Measurements from ENCODE around the gene ZNF292.
"Not testable (repeated sequence)": the region's sequence is repeated elsewhere in the genome, so short reads cannot be mapped to it uniquely, and the experiment has no call there.

The ZNF292 gene

GRCh38 chr6:87164004-87164403, 8.6 kb downstream of the ZNF292 start:
- DNase-seq (ENCODE audit: low read depth): no peak

- no peak for DNase-seq (ENCODE audit: low read depth)
Measured at GRCh38 chr6:87164506-87164905, 9.1 kb downstream of the ZNF292 start.

- no peak for DNase-seq (ENCODE audit: low read depth)
Measured at GRCh38 chr6:87165185-87165584, 9.8 kb downstream of the ZNF292 start.

GRCh38 chr6:87171938-87172633, 16.7 kb downstream of the ZNF292 start:
- DNase-seq (ENCODE audit: low read depth): no peak

- no peak for DNase-seq (ENCODE audit: low read depth)
Measured at GRCh38 chr6:87174078-87174579, 18.8 kb downstream of the ZNF292 start.

GRCh38 chr6:87176493-87176892, 21.1 kb downstream of the ZNF292 start:
- no peak for DNase-seq (ENCODE audit: low read depth)

- DNase-seq (ENCODE audit: low read depth): no peak
Measured at GRCh38 chr6:87180105-87180728, 24.9 kb downstream of the ZNF292 start.

GRCh38 chr6:87181903-87182302, 26.5 kb downstream of the ZNF292 start:
- DNase-seq (ENCODE audit: low read depth): no peak

GRCh38 chr6:87182321-87182720, 27.0 kb downstream of the ZNF292 start:
- DNase-seq (ENCODE audit: low read depth): no peak

GRCh38 chr6:87182940-87183339, 27.6 kb downstream of the ZNF292 start:
- no peak for DNase-seq (ENCODE audit: low read depth)

GRCh38 chr6:87183687-87184086, 28.3 kb downstream of the ZNF292 start:
- no peak for DNase-seq (ENCODE audit: low read depth)

GRCh38 chr6:87184762-87185250, 29.4 kb downstream of the ZNF292 start:
- no peak for DNase-seq (ENCODE audit: low read depth)

- no peak for DNase-seq (ENCODE audit: low read depth)
Measured at GRCh38 chr6:87196275-87196842, 41.0 kb downstream of the ZNF292 start.

GRCh38 chr6:87197547-87197946, 42.2 kb downstream of the ZNF292 start:
- DNase-seq (ENCODE audit: low read depth): no peak

GRCh38 chr6:87198022-87198810, 42.9 kb downstream of the ZNF292 start:
- not testable (repeated sequence) for DNase-seq (ENCODE audit: low read depth)

GRCh38 chr6:87199787-87200186, 44.4 kb downstream of the ZNF292 start:
- no peak for DNase-seq (ENCODE audit: low read depth)

- no peak for DNase-seq (ENCODE audit: low read depth)
Measured at GRCh38 chr6:87200469-87201175, 45.3 kb downstream of the ZNF292 start.

GRCh38 chr6:87203448-87204023, 48.2 kb downstream of the ZNF292 start:
- no peak for DNase-seq (ENCODE audit: low read depth)

- no peak for DNase-seq (ENCODE audit: low read depth)
Measured at GRCh38 chr6:87209812-87210211, 54.4 kb downstream of the ZNF292 start.

GRCh38 chr6:87210979-87211378, 55.6 kb downstream of the ZNF292 start:
- DNase-seq (ENCODE audit: low read depth): no peak

- DNase-seq (ENCODE audit: low read depth): no peak
Measured at GRCh38 chr6:87212596-87212995, 57.2 kb downstream of the ZNF292 start.

All from HS-27A (cell line).